Mesendoderm (in vitro differentiated cells): ENCODE data around the gene DNAH8.

Experiments used
- DNase-seq: peaks from one replicate; pipeline ENCODE4 v3.0.0; 2013
- H2AK5ac ChIP-seq: 2 replicates; pipeline ENCODE4 v1.6.1; 2013; ENCODE audit warnings: low read length, inconsistent platforms
- H2BK120ac ChIP-seq: 2 replicates; pipeline ENCODE4 v1.6.1; 2013; ENCODE audit warnings: low read depth, mild to moderate bottlenecking, low read length, moderate library complexity, mixed read lengths
- H2BK15ac ChIP-seq: replicated peaks from 2 replicates; pipeline ENCODE4 v1.6.1; 2013; ENCODE audit warnings: low read depth, mild to moderate bottlenecking, moderate library complexity
- H2BK5ac ChIP-seq: 2 replicates; pipeline ENCODE4 v1.6.1; 2013; ENCODE audit warnings: low read length, inconsistent platforms
- H3K18ac ChIP-seq: 2 replicates; pipeline ENCODE4 v1.6.1; 2013; ENCODE audit warnings: mild to moderate bottlenecking, low read length, mixed read lengths
- H3K23ac ChIP-seq: one replicate; pipeline ENCODE4 v1.6.1; 2013; ENCODE audit warnings: low read length
- H3K27ac ChIP-seq: 2 replicates; pipeline ENCODE4 v1.5.1; 2013; ENCODE audit warnings: low read depth, mild to moderate bottlenecking, inconsistent platforms, low read length, moderate library complexity
- H3K27me3 ChIP-seq: 2 replicates; pipeline ENCODE4 v1.6.1; 2013; ENCODE audit warnings: low read length, control low read depth, mild to moderate bottlenecking, inconsistent platforms; ENCODE audit not compliant: insufficient read depth, poor library complexity
- H3K36me3 ChIP-seq: 2 replicates; pipeline ENCODE4 v1.6.1; 2013; ENCODE audit warnings: low read length, inconsistent platforms; ENCODE audit not compliant: control insufficient read depth, insufficient read depth
- H3K4ac ChIP-seq: one replicate; pipeline ENCODE4 v1.6.1; 2013; ENCODE audit warnings: low read depth, mild to moderate bottlenecking, low read length, moderate library complexity
- H3K4me1 ChIP-seq: 2 replicates; pipeline ENCODE4 v1.6.1; 2013; ENCODE audit warnings: low read depth, low read length, inconsistent platforms; ENCODE audit not compliant: control insufficient read depth
- H3K4me2 ChIP-seq: 2 replicates; pipeline ENCODE4 v1.6.1; 2013; ENCODE audit warnings: low read length
- H3K4me3 ChIP-seq: 2 replicates; pipeline ENCODE4 v1.5.1; 2013; ENCODE audit warnings: mild to moderate bottlenecking, low read length
- H3K56ac ChIP-seq: one replicate; pipeline ENCODE4 v1.6.1; 2013; ENCODE audit warnings: low read length
- H3K79me1 ChIP-seq: 2 replicates; pipeline ENCODE4 v1.6.1; 2013; ENCODE audit warnings: low read length, inconsistent platforms
- H3K79me2 ChIP-seq: 2 replicates; pipeline ENCODE4 v1.6.1; 2013; ENCODE audit warnings: mild to moderate bottlenecking, low read length; ENCODE audit not compliant: control insufficient read depth, insufficient read depth
- H3K9ac ChIP-seq: 2 replicates; pipeline ENCODE4 v1.6.1; 2013; ENCODE audit warnings: low read length, inconsistent platforms
- H4K5ac ChIP-seq: one replicate; pipeline ENCODE4 v1.6.1; 2013; ENCODE audit warnings: low read length
- H4K8ac ChIP-seq: one replicate; pipeline ENCODE4 v1.6.1; 2013; ENCODE audit warnings: low read depth, mild to moderate bottlenecking, control low read depth, low read length, moderate library complexity
- WGBS: extraction: QIAGEN DNeasy Blood & Tissue Kit; methylation state at CpG from one replicate; pipeline ENCODE4 v1.1.7; 2013; ENCODE audit warnings: low lambda C conversion rate, missing lambda C conversion rate; ENCODE audit not compliant: insufficient coverage; ENCODE audit errors: extremely low coverage; 5-methylcytosine and 5-hydroxymethylcytosine counted together

Gene DNAH8

DNA sequence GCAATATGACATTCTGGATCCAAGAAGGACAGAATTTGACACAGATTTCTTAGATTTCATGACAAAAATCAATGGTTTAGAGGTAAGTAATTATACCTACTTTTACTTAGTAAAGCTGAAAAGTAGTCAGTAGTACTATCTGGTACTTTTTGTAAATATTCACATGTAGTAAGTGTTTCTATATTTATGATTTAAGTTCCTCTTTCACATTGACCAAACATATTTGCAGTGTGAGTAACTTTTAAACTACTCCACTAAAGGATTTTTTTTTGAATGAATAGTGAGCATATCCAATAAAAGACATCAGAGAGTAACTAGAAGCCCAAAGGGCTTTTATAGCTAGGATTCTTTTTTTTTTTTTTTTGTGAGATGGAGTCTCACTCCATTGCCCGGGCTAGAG, 60.8 kb downstream of the DNAH8 start:
- Histone ChIP-seq H3K4ac (no peak overlapping the region), H3K56ac (no peak overlapping the region), H3K4me1 (no peaks in the 10 kb centered on the region), H4K5ac (no peak overlapping the region), H3K36me3 (no peaks in the 10 kb centered on the region), H3K18ac (no peak overlapping the region), H2AK5ac (no peak overlapping the region), H3K23ac (no peak overlapping the region), H2BK15ac (no peak overlapping the region), H3K4me3 (no peak overlapping the region), H2BK120ac (no peak overlapping the region), H3K27ac (no peak overlapping the region), H3K9ac (no peak overlapping the region), H3K79me1 (no peaks in the 10 kb centered on the region), H3K4me2 (no peak overlapping the region), H4K8ac (no peak overlapping the region), H3K79me2 (no peaks in the 10 kb centered on the region), H3K27me3 (no peaks in the 10 kb centered on the region), H2BK5ac (no peak overlapping the region)
- WGBS = no CpG with 5 or more reads among the region's 1 CpG
- DNase-seq = no peak

DNA sequence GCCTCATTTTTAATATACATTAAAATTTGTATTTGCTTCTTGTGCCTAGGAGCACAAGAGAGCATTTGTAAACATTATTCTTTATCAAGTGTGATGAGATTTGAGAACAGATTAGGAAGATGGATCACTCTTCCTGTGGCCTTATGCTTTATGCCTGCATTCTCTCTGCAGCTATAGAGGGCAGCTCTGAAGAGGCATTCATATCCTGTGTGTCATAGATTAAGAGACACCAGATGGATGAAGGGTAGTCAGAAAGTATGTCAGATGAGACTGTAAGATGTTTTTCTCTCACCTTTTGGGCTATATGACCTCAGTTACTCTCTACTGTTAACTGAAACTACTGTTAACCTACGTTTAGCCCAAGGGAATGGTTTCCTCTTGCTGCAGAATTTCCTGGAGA, 61.4 kb downstream of the DNAH8 start:
- no peak overlapping the region for H3K27ac ChIP-seq
- no peak overlapping the region for H2BK120ac ChIP-seq
- no peak overlapping the region for H2AK5ac ChIP-seq
- no peaks in the 10 kb centered on the region for H3K27me3 ChIP-seq
- no peak overlapping the region for H3K23ac ChIP-seq
- peak; percentile 45 for DNase-seq
- H3K9ac ChIP-seq = no peak overlapping the region
- no peak overlapping the region for H3K56ac ChIP-seq
- H3K36me3 ChIP-seq = no peaks in the 10 kb centered on the region
- no peak overlapping the region for H3K4me2 ChIP-seq
- H3K79me2 ChIP-seq = no peaks in the 10 kb centered on the region
- no peak overlapping the region for H2BK15ac ChIP-seq
- no peak overlapping the region for H4K5ac ChIP-seq
- no peak overlapping the region for H3K18ac ChIP-seq
- no peak overlapping the region for H4K8ac ChIP-seq
- H3K4me3 ChIP-seq = no peak overlapping the region
- no peaks in the 10 kb centered on the region for H3K79me1 ChIP-seq
- H3K4me1 ChIP-seq = no peaks in the 10 kb centered on the region
- H2BK5ac ChIP-seq = no peak overlapping the region
- H3K4ac ChIP-seq = no peak overlapping the region
- WGBS = no CpG with 5 or more reads among the region's 1 CpG

DNA sequence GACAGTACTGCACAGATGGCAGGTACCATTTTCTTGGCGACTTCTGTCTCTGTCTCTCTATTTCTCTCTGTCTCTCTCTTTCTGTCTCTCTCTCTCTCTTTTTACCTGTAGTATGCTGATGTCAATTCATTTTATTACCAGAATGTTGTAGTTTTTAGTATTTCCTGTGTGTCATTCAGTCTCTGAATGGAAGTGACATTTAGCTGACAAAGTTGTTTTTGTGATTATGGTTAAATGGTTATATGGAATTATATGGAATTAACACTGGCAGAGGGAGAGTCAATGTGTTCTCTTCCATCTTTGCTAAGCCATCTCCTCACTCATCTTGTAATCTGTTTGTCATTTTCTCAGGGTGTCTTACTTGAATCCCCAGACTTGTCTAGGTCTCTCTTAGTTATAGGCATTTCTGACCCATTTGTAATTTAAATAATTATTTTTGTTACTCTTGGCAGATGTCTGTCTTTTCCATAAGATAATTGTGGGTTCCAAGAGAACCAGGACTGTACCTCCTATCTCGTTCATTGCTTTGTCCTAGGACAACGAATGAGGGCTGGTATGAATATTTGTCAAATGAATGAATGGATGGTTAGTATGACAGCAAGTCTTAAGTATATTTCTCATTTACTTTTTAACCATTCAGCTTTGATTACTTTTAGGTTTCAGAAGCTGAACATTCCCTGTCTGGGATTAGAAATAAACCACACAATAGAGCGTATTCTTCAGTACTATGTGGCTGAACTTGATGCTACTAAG, 64.4 kb downstream of the DNAH8 start:
- H2BK15ac ChIP-seq = no peak overlapping the region
- no peak overlapping the region for H3K23ac ChIP-seq
- H3K4me3 ChIP-seq = no peak overlapping the region
- H3K79me2 ChIP-seq = no peaks in the 10 kb centered on the region
- H3K4me1 ChIP-seq = peaks cover 5% of the 10 kb centered on the region
- H3K27me3 ChIP-seq = no peaks in the 10 kb centered on the region
- no peak for DNase-seq
- H4K8ac ChIP-seq = no peak overlapping the region
- no peaks in the 10 kb centered on the region for H3K36me3 ChIP-seq
- no peak overlapping the region for H3K4me2 ChIP-seq
- no peak overlapping the region for H3K18ac ChIP-seq
- WGBS = no CpG with 5 or more reads among the region's 4 CpGs
- no peak overlapping the region for H3K4ac ChIP-seq
- H3K79me1 ChIP-seq = no peaks in the 10 kb centered on the region
- no peak overlapping the region for H3K27ac ChIP-seq
- no peak overlapping the region for H2AK5ac ChIP-seq
- no peak overlapping the region for H3K56ac ChIP-seq
- H2BK5ac ChIP-seq = no peak overlapping the region
- H4K5ac ChIP-seq = no peak overlapping the region
- no peak overlapping the region for H3K9ac ChIP-seq
- H2BK120ac ChIP-seq = no peak overlapping the region

DNA sequence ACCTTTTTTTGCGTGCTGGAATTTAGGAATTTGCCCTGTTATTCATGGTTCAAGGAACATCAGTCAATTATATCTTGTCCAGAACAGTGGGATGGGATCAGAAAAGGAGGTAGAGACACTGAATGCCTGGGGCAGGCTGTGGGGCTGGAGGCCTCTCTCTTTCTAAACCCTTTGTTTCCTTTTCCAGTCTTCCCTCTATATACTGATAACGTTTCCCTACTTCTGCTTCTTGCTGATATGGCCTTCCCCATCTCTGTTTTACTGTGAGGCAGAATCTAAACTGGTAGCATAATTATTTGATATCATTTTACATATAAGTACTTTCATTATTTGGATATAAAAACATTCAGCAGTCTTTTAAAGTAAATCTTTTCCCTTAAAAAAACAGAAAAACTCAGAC, 67.5 kb downstream of the DNAH8 start:
- H3K27me3 ChIP-seq = no peaks in the 10 kb centered on the region
- no peak overlapping the region for H2BK120ac ChIP-seq
- H2AK5ac ChIP-seq = no peak overlapping the region
- WGBS = no CpG with 5 or more reads among the region's 2 CpGs
- no peak overlapping the region for H3K4me2 ChIP-seq
- peaks cover 5% of the 10 kb centered on the region for H3K4me1 ChIP-seq
- H3K18ac ChIP-seq = no peak overlapping the region
- H2BK5ac ChIP-seq = no peak overlapping the region
- H3K9ac ChIP-seq = no peak overlapping the region
- no peak for DNase-seq
- no peak overlapping the region for H4K5ac ChIP-seq
- no peak overlapping the region for H3K4me3 ChIP-seq
- no peak overlapping the region for H4K8ac ChIP-seq
- H3K56ac ChIP-seq = no peak overlapping the region
- no peaks in the 10 kb centered on the region for H3K79me1 ChIP-seq
- no peaks in the 10 kb centered on the region for H3K36me3 ChIP-seq
- no peak overlapping the region for H3K23ac ChIP-seq
- no peaks in the 10 kb centered on the region for H3K79me2 ChIP-seq
- no peak overlapping the region for H3K27ac ChIP-seq
- no peak overlapping the region for H3K4ac ChIP-seq
- H2BK15ac ChIP-seq = no peak overlapping the region

DNA sequence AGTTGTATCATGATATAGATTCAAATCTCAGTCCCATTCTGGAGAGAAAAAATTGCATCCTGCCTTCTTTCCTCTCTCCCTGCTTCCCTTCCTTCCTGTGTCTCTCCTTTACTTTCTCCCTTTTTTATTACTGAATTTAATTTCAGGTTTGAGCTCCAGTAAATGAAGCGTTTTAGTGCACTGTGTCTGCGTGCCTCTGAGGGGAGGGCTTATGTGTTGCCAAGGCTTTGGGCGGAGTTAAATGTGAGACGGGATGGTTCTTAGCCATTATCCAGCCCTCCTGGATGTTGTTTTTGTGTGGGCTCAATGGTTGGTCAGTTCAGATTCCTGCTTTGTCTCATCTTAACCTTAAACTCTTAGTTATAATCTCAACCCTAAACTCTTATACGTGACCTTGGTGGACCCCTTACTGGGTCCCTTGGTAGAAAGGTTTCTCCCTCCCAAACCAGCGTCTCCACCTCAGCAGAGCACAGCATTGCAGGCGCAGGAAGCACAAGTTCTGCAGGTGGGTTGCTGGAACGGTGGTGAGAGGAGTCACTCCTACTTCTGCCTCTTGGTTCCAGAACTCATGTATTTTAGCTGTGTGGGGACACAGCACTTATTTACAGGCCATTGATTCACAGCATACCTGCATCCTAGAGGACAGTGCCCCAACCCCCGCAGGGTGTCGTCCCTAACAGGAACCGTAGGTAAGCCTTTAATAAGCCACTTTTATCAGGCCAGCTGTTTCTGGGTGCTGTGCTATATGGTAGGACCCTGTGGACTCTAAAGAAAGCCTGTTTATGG, 68.5 kb downstream of the DNAH8 start:
- no peak overlapping the region for H3K27ac ChIP-seq
- peaks cover 5% of the 10 kb centered on the region for H3K4me1 ChIP-seq
- no CpG with 5 or more reads among the region's 11 CpGs for WGBS
- H3K4ac ChIP-seq = no peak overlapping the region
- no peak overlapping the region for H3K4me3 ChIP-seq
- no peak overlapping the region for H2AK5ac ChIP-seq
- H3K56ac ChIP-seq = peak overlapping the region; percentile 15
- H4K5ac ChIP-seq = no peak overlapping the region
- no peak for DNase-seq
- H3K79me2 ChIP-seq = no peaks in the 10 kb centered on the region
- no peak overlapping the region for H2BK5ac ChIP-seq
- H2BK15ac ChIP-seq = no peak overlapping the region
- H3K79me1 ChIP-seq = no peaks in the 10 kb centered on the region
- no peaks in the 10 kb centered on the region for H3K27me3 ChIP-seq
- no peak overlapping the region for H3K23ac ChIP-seq
- H3K9ac ChIP-seq = no peak overlapping the region
- H2BK120ac ChIP-seq = no peak overlapping the region
- H4K8ac ChIP-seq = no peak overlapping the region
- H3K4me2 ChIP-seq = no peak overlapping the region
- H3K36me3 ChIP-seq = no peaks in the 10 kb centered on the region
- no peak overlapping the region for H3K18ac ChIP-seq
